Left ventricle myocardium inferior (tissue), 1 donor: ENCODE measurements around the gene SNX2. TPM values are rescaled to one million over a fixed set of nuclear protein-coding genes. Genes with fewer than 3 reads are reported as not detected.
"Not testable (repeated sequence)": the region's sequence is repeated elsewhere in the genome, so short reads cannot be mapped to it uniquely, and the experiment has no call there.

ENCODE experiments used
- DNase-seq: peaks from one replicate; pipeline ENCODE4 v3.0.0-alpha.2; 2020
- H3K27ac ChIP-seq: fragments of 200-600 bp; replicated peaks from 2 replicates; pipeline ENCODE4 v1.8.0; 2021
- H3K27me3 ChIP-seq: fragments of 200-600 bp; 2 replicates; pipeline ENCODE4 v1.8.0; 2021; ENCODE audit warnings: low read depth
- H3K36me3 ChIP-seq: fragments of 200-600 bp; 2 replicates; pipeline ENCODE4 v1.8.0; 2021
- H3K4me1 ChIP-seq: fragments of 200-600 bp; 2 replicates; pipeline ENCODE4 v1.8.0; 2021
- H3K4me3 ChIP-seq: fragments of 200-600 bp; 2 replicates; pipeline ENCODE4 v1.8.0; 2021; ENCODE audit warnings: mild to moderate bottlenecking, moderate library complexity
- H3K9me3 ChIP-seq: fragments of 200-600 bp; replicated peaks from 2 replicates; pipeline ENCODE4 v1.8.0; 2021
- CTCF ChIP-seq: fragments of 200-600 bp; IDR thresholded peaks from 2 replicates; pipeline ENCODE4 v1.8.0; 2021; ENCODE audit warnings: antibody characterized with exemption, mild to moderate bottlenecking, borderline replicate concordance
- intact Hi-C: fragments of 100-400 bp; cut with micrococcal nuclease; formaldehyde crosslinking; loops from one replicate; pipeline ENCODE4 v1.11.0; 2022
- total RNA-seq: library from RNA; stranded (reverse); fragmentation: NEBNext Ultra II Directional; extraction: Animal tissue kit (Norgen Biotek cat#: 25700); gene quantifications from one replicate; pipeline ENCODE4 v1.2.1, GENCODE V29; 2021
- donor health status: DM: no; HTN: yes; CAD: no; lungs with severe emphysema.

Gene SNX2
- total RNA-seq, 1 donor from 2014 or later: 37.0 TPM

GRCh38 chr5:122760236-122760635, 14.6 kb upstream of the SNX2 start:
- Histone ChIP-seq H3K9me3 (no peaks in the 10 kb centered on the region), H3K4me1 (peaks cover 4% of the 10 kb centered on the region), H3K27me3 (no peaks in the 10 kb centered on the region), H3K36me3 (no peaks in the 10 kb centered on the region), H3K27ac (no peak overlapping the region), H3K4me3 (no peak overlapping the region)
- no peak for DNase-seq
- intact Hi-C loops: no loop called here
- no peak for TF ChIP-seq CTCF

GRCh38 chr5:122761115-122761514, 13.8 kb upstream of the SNX2 start:
- H3K4me3 ChIP-seq: no peak overlapping the region
- H3K36me3 ChIP-seq: no peaks in the 10 kb centered on the region
- DNase-seq: no peak
- H3K9me3 ChIP-seq: no peaks in the 10 kb centered on the region
- H3K27me3 ChIP-seq: no peaks in the 10 kb centered on the region
- intact Hi-C loops: no loop called here
- TF ChIP-seq CTCF: no peak
- H3K27ac ChIP-seq: no peak overlapping the region
- no peaks in the 10 kb centered on the region for H3K4me1 ChIP-seq

DNA sequence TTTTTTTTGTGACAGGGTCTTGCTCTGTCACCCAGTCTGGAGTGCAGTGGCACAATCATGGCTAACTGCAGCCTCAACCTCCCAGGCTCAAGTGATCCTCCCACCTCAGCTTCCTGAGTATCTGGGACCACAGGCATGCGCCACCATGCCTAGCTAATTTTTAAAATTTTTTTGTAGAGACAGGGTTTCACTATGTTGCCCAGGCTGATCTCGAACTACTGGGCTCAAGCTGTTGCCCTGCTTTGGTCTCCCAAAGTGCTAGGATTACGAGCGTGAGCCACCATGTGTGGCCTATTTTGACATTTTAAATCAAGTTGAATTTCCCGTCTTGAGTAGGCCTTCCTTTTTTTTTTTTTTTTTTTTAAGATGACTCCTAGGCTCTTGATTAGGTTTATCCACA, 13.0 kb upstream of the SNX2 start:
- H3K4me3 ChIP-seq, H3K36me3 ChIP-seq, H3K4me1 ChIP-seq, DNase-seq, H3K9me3 ChIP-seq, H3K27ac ChIP-seq, intact Hi-C loops, H3K27me3 ChIP-seq: not testable (repeated sequence)

GRCh38 chr5:122766130-122766529, 8.8 kb upstream of the SNX2 start:
- Histone ChIP-seq H3K27ac (no peak overlapping the region), H3K4me3 (no peak overlapping the region), H3K36me3 (no peaks in the 10 kb centered on the region), H3K9me3 (no peaks in the 10 kb centered on the region), H3K4me1 (no peaks in the 10 kb centered on the region), H3K27me3 (no peaks in the 10 kb centered on the region)
- DNase-seq: no peak
- intact Hi-C loops: no loop called here
- TF ChIP-seq CTCF: no peak

- intact Hi-C loops: no loop called here
- Histone ChIP-seq H3K27ac (no peak overlapping the region), H3K36me3 (no peaks in the 10 kb centered on the region), H3K4me3 (no peak overlapping the region), H3K27me3 (no peaks in the 10 kb centered on the region), H3K4me1 (peaks cover 9% of the 10 kb centered on the region), H3K9me3 (no peaks in the 10 kb centered on the region)
- no peak for DNase-seq
- no peak for TF ChIP-seq CTCF
Observed at GRCh38 chr5:122770477-122770876, 4.4 kb upstream of the SNX2 start.

DNA sequence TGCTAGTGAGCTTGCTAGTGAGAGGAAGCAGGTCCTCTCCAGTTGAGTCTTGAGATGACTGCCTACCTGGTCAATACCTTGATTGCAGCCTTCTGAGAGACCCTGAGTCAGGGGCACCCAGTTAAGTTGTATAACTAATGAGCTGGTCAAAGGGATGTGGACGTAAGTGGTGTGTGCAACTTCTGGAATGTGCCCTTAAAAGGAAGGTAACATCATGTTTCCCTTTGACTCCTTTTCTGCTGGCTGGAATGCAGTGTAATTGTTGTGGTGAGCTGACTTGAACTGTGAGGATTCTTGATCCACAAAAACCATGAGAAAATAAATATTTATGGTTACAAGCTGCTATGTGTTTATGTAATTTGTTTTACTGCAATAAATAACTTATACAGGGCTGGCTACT, 2.4 kb upstream of the SNX2 start:
- Histone ChIP-seq H3K27ac (no peak overlapping the region), H3K4me1 (peaks cover 29% of the 10 kb centered on the region), H3K9me3 (no peaks in the 10 kb centered on the region), H3K36me3 (no peaks in the 10 kb centered on the region), H3K4me3 (no peak overlapping the region), H3K27me3 (no peaks in the 10 kb centered on the region)
- intact Hi-C loops: no loop called here
- no peak for DNase-seq
- no peak for TF ChIP-seq CTCF
